Hepatocyte (in vitro differentiated cells): Measurements from ENCODE around the gene TNFSF15.

Experiments used
- EZH2 ChIP-seq: fragments of 200-600 bp; sonication (generic); IDR thresholded peaks from 2 replicates; pipeline ENCODE4 v1.6.1; 2016; ENCODE audit warnings: antibody characterized with exemption, mild to moderate bottlenecking, borderline replicate concordance
- EZH2phosphoT487 ChIP-seq: fragments of 200-600 bp; sonication (generic); IDR thresholded peaks from one replicate; pipeline ENCODE4 v1.6.1; 2018; ENCODE audit warnings: antibody characterized with exemption, mild to moderate bottlenecking, low read depth, moderate library complexity; ENCODE audit not compliant: unreplicated experiment, severe bottlenecking
- TF ChIP-seq, protein P1 (sequence below): fragments of 200-600 bp; sonication (generic); IDR thresholded peaks from 2 replicates; pipeline ENCODE4 v1.5.1; 2016; ENCODE audit warnings: antibody characterized with exemption, mild to moderate bottlenecking; ENCODE audit not compliant: poor library complexity

DNA sequence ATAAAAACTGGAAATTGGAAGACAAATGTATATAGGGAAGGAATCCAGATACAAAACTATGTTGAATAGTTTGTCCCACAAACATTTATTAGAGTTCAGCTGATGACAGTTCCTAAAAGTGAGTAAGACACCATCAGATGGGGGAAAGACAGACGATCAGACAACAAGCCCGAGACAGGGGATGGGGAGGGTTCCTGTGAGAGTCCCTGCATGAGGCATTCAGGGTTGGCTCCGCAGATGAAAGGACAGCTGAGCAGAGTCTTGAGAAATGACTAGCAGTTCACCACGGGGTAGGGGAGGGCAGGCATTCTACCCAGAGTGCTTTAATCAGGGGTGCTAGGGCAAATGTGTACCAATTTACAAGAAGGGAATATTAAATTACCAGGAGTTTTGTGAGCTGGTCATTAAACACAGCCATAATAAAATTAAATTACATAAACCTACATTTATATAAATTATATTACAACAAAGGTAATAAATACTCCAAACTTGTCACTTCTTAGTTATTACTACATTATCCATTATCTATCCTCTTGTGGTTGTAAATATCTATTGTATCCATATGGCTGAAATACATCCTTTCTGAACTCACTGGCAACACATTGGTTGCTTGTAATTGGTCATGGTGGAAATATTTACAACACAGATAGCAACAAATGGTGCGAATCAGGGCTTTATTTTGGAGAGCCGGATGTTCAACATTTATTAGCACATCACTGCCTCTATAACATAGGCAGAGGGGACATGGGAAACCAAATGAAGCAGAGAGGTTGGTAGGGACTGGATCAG lies 27.8 kb downstream of the TNFSF15 start:
- TF ChIP-seq, protein P1, sequence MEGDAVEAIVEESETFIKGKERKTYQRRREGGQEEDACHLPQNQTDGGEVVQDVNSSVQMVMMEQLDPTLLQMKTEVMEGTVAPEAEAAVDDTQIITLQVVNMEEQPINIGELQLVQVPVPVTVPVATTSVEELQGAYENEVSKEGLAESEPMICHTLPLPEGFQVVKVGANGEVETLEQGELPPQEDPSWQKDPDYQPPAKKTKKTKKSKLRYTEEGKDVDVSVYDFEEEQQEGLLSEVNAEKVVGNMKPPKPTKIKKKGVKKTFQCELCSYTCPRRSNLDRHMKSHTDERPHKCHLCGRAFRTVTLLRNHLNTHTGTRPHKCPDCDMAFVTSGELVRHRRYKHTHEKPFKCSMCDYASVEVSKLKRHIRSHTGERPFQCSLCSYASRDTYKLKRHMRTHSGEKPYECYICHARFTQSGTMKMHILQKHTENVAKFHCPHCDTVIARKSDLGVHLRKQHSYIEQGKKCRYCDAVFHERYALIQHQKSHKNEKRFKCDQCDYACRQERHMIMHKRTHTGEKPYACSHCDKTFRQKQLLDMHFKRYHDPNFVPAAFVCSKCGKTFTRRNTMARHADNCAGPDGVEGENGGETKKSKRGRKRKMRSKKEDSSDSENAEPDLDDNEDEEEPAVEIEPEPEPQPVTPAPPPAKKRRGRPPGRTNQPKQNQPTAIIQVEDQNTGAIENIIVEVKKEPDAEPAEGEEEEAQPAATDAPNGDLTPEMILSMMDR, result no peak
- no peak for TF ChIP-seq EZH2
- TF ChIP-seq EZH2phosphoT487, result no peak
